H1 (cell line): ENCODE measurements around the gene YWHAB.

Experiments used
- BRCA1 ChIP-seq: IDR thresholded peaks from 2 replicates; pipeline ENCODE4 v1.6.1; 2012; ENCODE audit warnings: low read depth, low read length, improper control_type of control experiment
- CHD2 ChIP-seq: IDR thresholded peaks from 2 replicates; pipeline ENCODE4 v1.6.1; 2012; ENCODE audit warnings: low read length, improper control_type of control experiment
- EZH2 ChIP-seq: fragments of 200-600 bp; sonication (generic); IDR thresholded peaks from 2 replicates; pipeline ENCODE4 v1.7.1; 2012; ENCODE audit warnings: low read depth, mild to moderate bottlenecking, moderate library complexity, low read length, inconsistent platforms; ENCODE audit not compliant: severe bottlenecking
- POLR2A ChIP-seq, 2 experiments: IDR thresholded peaks; 1 replicate in 1 of 2; 2 replicates in 1 of 2; pipeline ENCODE4 v1.6.1; 2011; ENCODE audit warnings: low read depth in 2 of 2, low read length in 2 of 2, mild to moderate bottlenecking in 2 of 2; ENCODE audit errors: control extremely low read depth in 1 of 2
- POLR2AphosphoS5 ChIP-seq: IDR thresholded peaks from 2 replicates; pipeline ENCODE4 v1.6.1; 2011; ENCODE audit warnings: low read depth, low read length
- RFX5 ChIP-seq: IDR thresholded peaks from 2 replicates; pipeline ENCODE4 v1.6.1; 2011; ENCODE audit warnings: low read depth, low read length, improper control_type of control experiment, borderline replicate concordance
- ZNF274 ChIP-seq: IDR thresholded peaks from 2 replicates; pipeline ENCODE4 v1.7.0; 2012; ENCODE audit warnings: low read length, borderline replicate concordance; ENCODE audit errors: extremely low read depth
- TF ChIP-seq, protein P1 (sequence below), 3 experiments: IDR thresholded peaks; 1 replicate in 2 of 3; 2 replicates in 1 of 3; pipeline versions ENCODE4 v1.5.1 to v1.6.1; 2011; ENCODE audit warnings: low read length in 3 of 3, mild to moderate bottlenecking in 3 of 3, inconsistent platforms in 2 of 3, low read depth in 1 of 3, moderate library complexity in 1 of 3; ENCODE audit not compliant: insufficient read depth in 1 of 3; ENCODE audit errors: control extremely low read depth in 1 of 3

DNA sequence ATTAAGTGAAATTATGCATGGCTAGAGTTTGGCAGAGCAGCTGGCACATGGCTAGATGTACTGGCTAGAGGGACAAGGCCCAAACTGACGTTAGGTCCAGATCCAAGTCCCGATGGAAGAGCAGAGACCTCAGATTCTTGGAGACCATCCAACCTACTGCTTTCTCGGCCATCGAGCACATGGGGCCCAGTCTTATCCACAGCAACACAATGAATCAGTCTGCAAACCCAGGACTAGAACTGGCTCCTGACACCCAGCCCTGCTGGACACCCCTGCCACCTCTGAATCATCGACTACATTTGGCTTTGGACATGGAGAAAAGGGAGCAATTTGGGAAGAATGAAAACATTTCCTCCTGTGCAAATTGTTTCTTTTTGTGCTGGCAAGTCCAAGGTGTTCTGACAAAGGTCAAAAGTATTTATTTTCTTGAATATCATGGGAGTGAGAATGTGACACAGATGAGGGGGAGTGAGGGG is 23.9 kb upstream of the YWHAB start:
- TF ChIP-seq CHD2 (no peak), POLR2AphosphoS5 (no peak), EZH2 (no peak), RFX5 (no peak), BRCA1 (no peak), ZNF274 (no peak), POLR2A (IDR thresholded peaks at IDR 0.05; ENCODE audit: control extremely low read depth in 1 of 2, low read depth in 2 of 2, low read length in 2 of 2) (no peak)
- TF ChIP-seq, protein P1, sequence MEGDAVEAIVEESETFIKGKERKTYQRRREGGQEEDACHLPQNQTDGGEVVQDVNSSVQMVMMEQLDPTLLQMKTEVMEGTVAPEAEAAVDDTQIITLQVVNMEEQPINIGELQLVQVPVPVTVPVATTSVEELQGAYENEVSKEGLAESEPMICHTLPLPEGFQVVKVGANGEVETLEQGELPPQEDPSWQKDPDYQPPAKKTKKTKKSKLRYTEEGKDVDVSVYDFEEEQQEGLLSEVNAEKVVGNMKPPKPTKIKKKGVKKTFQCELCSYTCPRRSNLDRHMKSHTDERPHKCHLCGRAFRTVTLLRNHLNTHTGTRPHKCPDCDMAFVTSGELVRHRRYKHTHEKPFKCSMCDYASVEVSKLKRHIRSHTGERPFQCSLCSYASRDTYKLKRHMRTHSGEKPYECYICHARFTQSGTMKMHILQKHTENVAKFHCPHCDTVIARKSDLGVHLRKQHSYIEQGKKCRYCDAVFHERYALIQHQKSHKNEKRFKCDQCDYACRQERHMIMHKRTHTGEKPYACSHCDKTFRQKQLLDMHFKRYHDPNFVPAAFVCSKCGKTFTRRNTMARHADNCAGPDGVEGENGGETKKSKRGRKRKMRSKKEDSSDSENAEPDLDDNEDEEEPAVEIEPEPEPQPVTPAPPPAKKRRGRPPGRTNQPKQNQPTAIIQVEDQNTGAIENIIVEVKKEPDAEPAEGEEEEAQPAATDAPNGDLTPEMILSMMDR (IDR thresholded peaks at IDR 0.05; ENCODE audit: control extremely low read depth in 1 of 3, insufficient read depth in 1 of 3, low read depth in 1 of 3, low read length in 3 of 3) = no peak
